Measurements from ENCODE around the gene ZC3H4.

GRCh38 chr19:47089767-47090350, 23.7 kb downstream of the ZC3H4 start:
- no peak for TF ChIP-seq POLR2A (IDR thresholded peaks at IDR 0.05)
- no peak for TF ChIP-seq CTCF (IDR thresholded peaks at IDR 0.05)
